CD14-positive monocyte (primary cell): ENCODE data around the gene SNAPC4. TPM values are rescaled to one million over a fixed set of nuclear protein-coding genes. Genes with fewer than 3 reads are reported as not detected.

ENCODE experiments used
- DNase-seq, 3 donors: peaks; one replicate each; pipeline ENCODE4 v3.0.0-alpha.2; 2011 to 2022
- H2AFZ ChIP-seq: 2 replicates; pipeline ENCODE4 v1.6.0; 2012; ENCODE audit warnings: mild to moderate bottlenecking, low read depth, low read length, inconsistent platforms; ENCODE audit not compliant: insufficient read depth, poor library complexity, severe bottlenecking
- H3K27ac ChIP-seq, 2 donors: 1 replicate in 1 of 2; 2 replicates in 1 of 2; pipeline ENCODE4 v1.5.1; 2012 to 2013; ENCODE audit warnings: low read length in 2 of 2, control low read depth in 1 of 2, inconsistent platforms in 1 of 2, low read depth in 1 of 2, mild to moderate bottlenecking in 1 of 2
- H3K27me3 ChIP-seq, 2 donors: one replicate each; pipeline versions ENCODE4 v1.6.0 to v1.6.1; 2011 to 2013; ENCODE audit warnings: low read length in 2 of 2; ENCODE audit not compliant: control insufficient read depth in 2 of 2, insufficient read depth in 2 of 2
- H3K36me3 ChIP-seq, 2 donors: replicated peaks in 1 of 2; 1 replicate in 1 of 2; 2 replicates in 1 of 2; pipeline versions ENCODE4 v1.5.1 to v1.6.1; 2012 to 2013; ENCODE audit warnings: low read length in 2 of 2, control low read depth in 1 of 2, inconsistent platforms in 1 of 2, mild to moderate bottlenecking in 1 of 2; ENCODE audit not compliant: insufficient read depth in 2 of 2, control insufficient read depth in 1 of 2
- H3K4me1 ChIP-seq, 2 donors: 1 replicate in 1 of 2; 2 replicates in 1 of 2; pipeline versions ENCODE4 v1.5.1 to v1.6.1; 2012 to 2013; ENCODE audit warnings: low read length in 2 of 2, control low read depth in 1 of 2, inconsistent platforms in 1 of 2, mild to moderate bottlenecking in 1 of 2, moderate library complexity in 1 of 2; ENCODE audit not compliant: insufficient read depth in 2 of 2, control insufficient read depth in 1 of 2
- H3K4me2 ChIP-seq: replicated peaks from 2 replicates; pipeline ENCODE3; 2012; ENCODE audit warnings: low read length, moderate library complexity, mild to moderate bottlenecking; ENCODE audit not compliant: poor library complexity, severe bottlenecking; ENCODE audit errors: extremely low read depth
- H3K4me3 ChIP-seq, 3 experiments: fragments of 200-600 bp in 1 of 3; sonication (generic) in 1 of 3; replicated peaks in 1 of 3; 1 replicate in 2 of 3; 2 replicates in 1 of 3; pipeline ENCODE4 v1.5.1; 2011 to 2013; ENCODE audit warnings: low read length in 3 of 3, mild to moderate bottlenecking in 3 of 3, control low read depth in 2 of 3, low read depth in 2 of 3, inconsistent platforms in 1 of 3, moderate library complexity in 1 of 3
- H3K79me2 ChIP-seq: 2 replicates; pipeline ENCODE4 v1.6.0; 2012; ENCODE audit warnings: mild to moderate bottlenecking, control low read depth, inconsistent platforms, low read length, moderate library complexity; ENCODE audit not compliant: insufficient read depth
- H3K9ac ChIP-seq: 2 replicates; pipeline ENCODE4 v1.6.0; 2017; ENCODE audit warnings: low read length, mild to moderate bottlenecking; ENCODE audit not compliant: insufficient read depth, poor library complexity, severe bottlenecking
- H3K9me3 ChIP-seq, 2 donors: replicated peaks in 1 of 2; 1 replicate in 1 of 2; 2 replicates in 1 of 2; pipeline versions ENCODE4 v1.5.1 to v1.6.1; 2012 to 2013; ENCODE audit warnings: low read length in 2 of 2, control low read depth in 1 of 2; ENCODE audit not compliant: control insufficient read depth in 1 of 2, insufficient read depth in 1 of 2
- H4K20me1 ChIP-seq: 2 replicates; pipeline ENCODE4 v1.6.0; 2012; ENCODE audit warnings: mild to moderate bottlenecking, low read length, control low read depth, moderate library complexity; ENCODE audit not compliant: insufficient read depth
- H3K27ac Mint-ChIP-seq, 7 donors: one replicate each; pipeline ENCODE4 v1.8.0; 2020; ENCODE audit warnings: mild to moderate bottlenecking in 7 of 7, mixed read lengths in 7 of 7, moderate library complexity in 6 of 7, inconsistent platforms in 2 of 7
- H3K27me3 Mint-ChIP-seq, 3 donors: one replicate each; pipeline ENCODE4 v1.8.0; 2021 to 2022; ENCODE audit warnings: low read depth in 3 of 3, mild to moderate bottlenecking in 3 of 3, mixed read lengths in 3 of 3, moderate library complexity in 3 of 3, inconsistent platforms in 1 of 3
- H3K36me3 Mint-ChIP-seq, 2 donors: one replicate each; pipeline ENCODE4 v1.8.0; 2020; ENCODE audit warnings: mixed read lengths in 2 of 2, inconsistent platforms in 1 of 2, mild to moderate bottlenecking in 1 of 2
- H3K4me1 Mint-ChIP-seq: one replicate; pipeline ENCODE4 v1.8.0; 2020; ENCODE audit warnings: mild to moderate bottlenecking, mixed read lengths
- H3K4me3 Mint-ChIP-seq, 2 donors: one replicate each; pipeline ENCODE4 v1.8.0; 2020; ENCODE audit warnings: mild to moderate bottlenecking in 2 of 2, mixed read lengths in 2 of 2, moderate library complexity in 1 of 2
- H3K9me3 Mint-ChIP-seq, 7 donors: one replicate each; pipeline ENCODE4 v1.8.0; 2020 to 2022; ENCODE audit warnings: mixed read lengths in 7 of 7, mild to moderate bottlenecking in 6 of 7, moderate library complexity in 6 of 7, inconsistent platforms in 2 of 7
- CTCF ChIP-seq: fragments of 200-600 bp; IDR thresholded peaks from one replicate; pipeline ENCODE4 v1.8.0; 2022; ENCODE audit warnings: antibody characterized with exemption, mild to moderate bottlenecking
- WGBS: methylation state at CpG from one replicate; pipeline ENCODE4 v1.1.5; 2013; ENCODE audit warnings: missing lambda C conversion rate; ENCODE audit not compliant: insufficient coverage; 5-methylcytosine and 5-hydroxymethylcytosine counted together
- intact Hi-C, 2 donors: fragments of 100-400 bp; cut with micrococcal nuclease; formaldehyde crosslinking; loops; one replicate each; pipeline versions ENCODE4 v1.15.0 to v1.15.1; 2023
- polyA plus RNA-seq, 3 donors: library from polyadenylated mRNA; depleted of rRNA in 1 of 3; unstranded in 2 of 3; stranded (reverse) in 1 of 3; fragments of 300-500 nt in 2 of 3; fragments of >200 nt in 1 of 3; fragmentation: Illumina TruSeq in 2 of 3; gene quantifications; 1 replicate in 2 of 3; 2 replicates in 1 of 3; pipeline ENCODE4 v1.2.3, GENCODE V29; 2012 to 2021

SNAPC4 gene
- polyA plus RNA-seq, 3 donors: 0.59 to 6.7 (median 1.2) TPM

DNA sequence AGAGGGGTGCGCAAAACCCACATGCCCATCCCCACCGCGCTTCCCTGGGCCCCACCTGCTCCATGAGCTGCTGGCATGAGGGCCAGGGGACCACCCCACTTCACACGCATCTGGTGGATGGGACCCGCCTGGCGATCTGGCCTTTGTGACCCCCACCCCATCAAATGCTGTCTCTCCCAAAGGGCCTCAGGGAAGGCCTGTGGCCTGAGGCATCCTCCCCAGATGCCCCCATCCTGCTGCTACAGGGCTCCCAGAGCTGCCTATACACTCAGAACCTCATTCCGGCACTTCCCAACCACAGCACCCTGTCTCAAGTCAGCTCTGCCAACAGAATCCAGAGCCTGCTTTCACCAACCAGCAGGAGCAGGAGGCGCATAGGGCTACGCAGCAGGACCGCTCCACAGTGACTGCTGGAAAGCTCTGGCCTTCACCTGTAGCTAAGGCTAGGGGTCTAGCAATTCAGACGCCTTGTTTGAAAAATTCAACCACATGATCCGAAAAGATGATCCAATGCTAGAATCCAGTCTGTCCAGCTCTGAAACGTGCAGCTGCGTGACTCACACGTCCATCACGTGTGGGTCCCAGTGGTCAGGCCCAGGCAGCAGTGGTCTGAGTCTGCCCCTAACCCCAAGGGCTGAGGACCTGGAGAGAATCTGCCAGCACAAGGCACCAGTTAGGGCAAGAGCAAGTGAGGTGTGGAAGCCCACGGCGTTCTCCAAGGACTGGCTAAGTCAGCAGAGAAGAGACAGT lies 1.4 kb upstream of the SNAPC4 start:
- TF ChIP-seq CTCF: no peak
- Histone ChIP-seq H3K27ac (no peak overlapping the region), H4K20me1 (peaks cover 14% of the 10 kb centered on the region), H3K9me3 (no peaks in the 10 kb centered on the region), H3K4me2 (no peak overlapping the region), H3K9ac (no peak overlapping the region), H3K4me3 (no peak overlapping the region), H3K27me3 (no peaks in the 10 kb centered on the region), H3K36me3 (peaks cover 39 to 48% of the 10 kb centered on the region in 2 donors), H3K4me1 (peaks cover 17 to 23% of the 10 kb centered on the region in 2 donors), H2AFZ (no peak overlapping the region), H3K79me2 (peaks cover 15% of the 10 kb centered on the region)
- no peak for DNase-seq
- Mint-ChIP-seq H3K36me3 (peaks cover 40 to 59% of the 10 kb centered on the region in 2 donors), H3K9me3 (peaks cover 0 to 2% (median 0%) of the 10 kb centered on the region in 7 donors), H3K4me3 (no peak overlapping the region), H3K27ac (peak overlapping the region in 2 of 7 donors; percentile 5 to 78), H3K27me3 (peaks cover 0 to 4% (median 4%) of the 10 kb centered on the region in 3 donors), H3K4me1 (peaks cover 19% of the 10 kb centered on the region)
- WGBS: 91% methylated on average over 16 of the region's 18 CpGs
- intact Hi-C loops: loop anchor here (2.0 to 5.0 kb wide), 3 partner anchors 29 to 63 kb away; partner anchors contain the start of genes CARD9 (in 1 of the 2) and DNLZ (in 1 of the 2)

GRCh38 chr9:136399176-136400037 lies 563 bp downstream of the SNAPC4 start:
- peak overlapping the region; percentile 76 for H3K9ac ChIP-seq
- peaks cover 15% of the 10 kb centered on the region for H3K79me2 ChIP-seq
- peak overlapping the region in 1 of 2 donors; percentile 62 for H3K27ac ChIP-seq
- H3K4me1 ChIP-seq: peaks cover 17 to 23% of the 10 kb centered on the region in 2 donors
- peaks cover 42 to 60% of the 10 kb centered on the region in 2 donors for H3K36me3 Mint-ChIP-seq
- intact Hi-C loops: loop anchor here (2.0 to 5.0 kb wide), 3 partner anchors 27 to 61 kb away; partner anchors contain the start of genes CARD9 (in 1 of the 2) and DNLZ (in 1 of the 2)
- DNase-seq: peak in 2 of 3 donors; percentile 18 to 63
- H3K9me3 Mint-ChIP-seq: peaks cover 0 to 2% (median 0%) of the 10 kb centered on the region in 7 donors
- peaks cover 0 to 4% (median 4%) of the 10 kb centered on the region in 3 donors for H3K27me3 Mint-ChIP-seq
- H2AFZ ChIP-seq: peak overlapping the region; percentile 71
- H3K4me3 ChIP-seq: peak overlapping the region; percentile 47 to 88 (median 77)
- H3K36me3 ChIP-seq: peaks cover 41 to 49% of the 10 kb centered on the region in 2 donors
- 2% methylated on average over 64 of the region's 67 CpGs for WGBS
- peaks cover 15% of the 10 kb centered on the region for H3K4me1 Mint-ChIP-seq
- H3K27ac Mint-ChIP-seq: peak overlapping the region in 4 of 7 donors; percentile 12 to 50 (median 37)
- H4K20me1 ChIP-seq: peaks cover 14% of the 10 kb centered on the region
- TF ChIP-seq CTCF: no peak
- peak overlapping the region; percentile 85 for H3K4me2 ChIP-seq
- H3K27me3 ChIP-seq: no peaks in the 10 kb centered on the region
- no peaks in the 10 kb centered on the region for H3K9me3 ChIP-seq
- H3K4me3 Mint-ChIP-seq: peak overlapping the region; percentile 83 to 88
